G401.6 (cell line): ENCODE results near the gene DNMT3B.
A peak's percentile ranks its signal among the peaks of the same experiment; 100 is the strongest.
"Not testable (repeated sequence)": the region's sequence is repeated elsewhere in the genome, so short reads cannot be mapped to it uniquely, and the experiment has no call there.

Source experiments
- FAIRE-seq: peaks from 2 replicates; lab custom pipeline; 2012; peaks lifted over from hg19 to GRCh38; lab: Jason Lieb, UNC

DNMT3B gene

GRCh38 chr20:32763202-32764004, 1.2 kb downstream of the DNMT3B start:
- FAIRE-seq: no peak

- no peak for FAIRE-seq
Observed at GRCh38 chr20:32764005-32764960, 2.1 kb downstream of the DNMT3B start.

- not testable (repeated sequence) for FAIRE-seq
Observed at GRCh38 chr20:32765230-32765875, 3.2 kb downstream of the DNMT3B start.

- no peak for FAIRE-seq
Observed at GRCh38 chr20:32767418-32768198, 5.4 kb downstream of the DNMT3B start.

DNA sequence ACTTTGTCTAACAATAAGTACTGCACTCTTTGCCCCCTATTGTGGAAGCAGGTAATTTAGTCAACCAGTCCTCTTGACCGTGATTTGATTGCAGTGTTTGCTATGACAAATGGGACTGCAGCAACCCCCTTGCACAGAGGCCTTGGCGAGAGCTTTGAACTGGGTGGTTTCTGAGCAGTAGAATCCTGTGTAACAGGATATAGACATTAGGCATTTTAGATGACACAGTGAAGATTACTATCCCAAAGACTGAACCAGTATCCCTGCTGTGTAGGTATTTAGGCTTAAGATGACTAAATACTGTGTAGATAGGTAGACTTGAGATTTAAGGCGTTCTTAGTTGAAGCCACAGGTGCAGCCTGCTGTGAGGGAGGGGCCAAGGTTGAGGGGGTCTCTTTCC, 9.9 kb downstream of the DNMT3B start:
- FAIRE-seq: no peak

GRCh38 chr20:32773223-32773622, 11.0 kb downstream of the DNMT3B start:
- FAIRE-seq: no peak

DNA sequence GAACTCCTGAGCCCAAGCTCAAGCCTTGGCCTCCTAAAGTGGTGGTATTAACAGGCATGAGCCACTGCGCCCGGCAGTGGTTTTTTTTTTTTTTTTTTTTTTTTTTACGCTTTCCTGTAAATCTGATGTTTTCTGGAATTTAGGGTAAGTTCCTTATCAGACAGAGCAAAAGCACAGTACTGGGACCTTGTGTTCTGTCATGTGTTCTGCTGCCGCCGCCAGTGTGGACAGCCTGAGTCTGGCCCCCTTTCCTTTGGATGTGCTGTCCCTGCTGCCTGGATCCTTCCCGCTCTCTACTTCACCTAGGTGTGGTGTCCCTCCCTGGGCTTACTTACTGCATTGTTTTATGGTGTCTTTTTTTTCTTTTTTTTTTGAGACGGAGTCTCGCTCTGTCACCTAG, 11.7 kb downstream of the DNMT3B start:
- FAIRE-seq: no peak

DNA sequence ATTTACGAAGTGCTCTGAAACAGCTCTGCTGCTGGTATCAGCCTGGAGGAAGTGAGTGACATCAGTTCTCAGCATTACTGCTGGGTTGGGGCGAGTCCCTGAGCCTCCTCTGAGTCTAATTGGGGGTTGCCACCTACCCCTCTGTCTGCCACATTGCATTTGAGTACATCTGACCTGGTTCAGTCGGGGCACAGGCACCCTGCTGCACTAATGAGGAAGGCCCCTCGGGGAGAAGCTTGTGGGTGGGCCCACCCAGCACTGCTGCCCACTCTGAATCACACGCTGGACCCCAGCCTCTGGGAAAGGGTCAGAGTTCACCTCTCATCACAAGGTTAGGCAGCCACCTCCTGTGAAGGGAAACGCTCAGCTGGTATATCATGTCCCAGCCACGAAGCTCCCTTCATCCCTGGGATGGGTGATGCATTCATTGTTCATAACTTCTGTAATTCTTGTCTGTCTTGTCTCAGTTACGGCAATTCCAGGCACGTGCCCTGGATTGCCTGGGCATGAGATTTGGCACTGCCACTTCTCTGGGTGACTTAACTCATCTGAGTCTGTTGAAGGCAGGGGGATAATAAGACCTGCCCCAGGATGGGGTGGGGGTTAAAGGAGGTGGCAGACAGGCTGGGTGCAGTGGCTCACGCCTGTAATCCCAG, 13.3 kb downstream of the DNMT3B start:
- no peak for FAIRE-seq

DNA sequence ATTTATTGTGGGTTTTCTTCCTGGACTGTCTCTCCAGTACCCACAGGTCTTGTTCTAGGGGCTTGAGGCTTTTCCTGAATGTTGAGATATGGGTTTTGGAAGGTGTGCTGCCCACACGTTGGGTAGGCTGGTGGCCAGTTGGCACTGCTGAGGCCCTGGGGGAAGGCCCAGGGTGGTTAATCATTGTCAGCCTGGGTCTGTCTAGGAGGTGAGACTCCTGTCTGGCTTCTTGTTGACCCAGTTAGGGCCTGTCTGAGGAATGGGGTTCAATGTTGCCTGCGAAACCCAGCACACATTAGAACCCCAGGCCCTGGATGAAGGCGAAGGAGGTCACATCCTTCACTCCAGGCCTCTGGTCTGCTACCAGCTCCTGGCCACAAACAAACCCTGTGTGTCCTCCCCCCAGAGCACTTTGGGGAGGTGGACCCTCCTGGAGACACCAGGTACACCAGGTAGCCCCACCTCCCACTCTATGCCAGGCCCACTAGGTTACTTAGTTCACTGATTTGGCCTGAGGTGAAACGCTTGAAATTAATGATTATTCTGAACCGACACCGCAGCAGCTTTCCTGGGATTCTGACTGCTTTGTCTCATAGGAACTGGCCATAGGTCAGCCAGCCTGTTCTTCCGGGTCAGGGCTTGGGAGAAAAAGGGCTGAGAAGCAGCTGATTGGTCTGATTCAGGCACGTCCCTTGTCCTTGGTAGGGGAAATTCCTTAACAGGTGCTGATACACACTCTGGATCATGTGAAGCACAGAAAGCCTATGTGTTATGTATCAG, 15.2 kb downstream of the DNMT3B start:
- FAIRE-seq: no peak

DNA sequence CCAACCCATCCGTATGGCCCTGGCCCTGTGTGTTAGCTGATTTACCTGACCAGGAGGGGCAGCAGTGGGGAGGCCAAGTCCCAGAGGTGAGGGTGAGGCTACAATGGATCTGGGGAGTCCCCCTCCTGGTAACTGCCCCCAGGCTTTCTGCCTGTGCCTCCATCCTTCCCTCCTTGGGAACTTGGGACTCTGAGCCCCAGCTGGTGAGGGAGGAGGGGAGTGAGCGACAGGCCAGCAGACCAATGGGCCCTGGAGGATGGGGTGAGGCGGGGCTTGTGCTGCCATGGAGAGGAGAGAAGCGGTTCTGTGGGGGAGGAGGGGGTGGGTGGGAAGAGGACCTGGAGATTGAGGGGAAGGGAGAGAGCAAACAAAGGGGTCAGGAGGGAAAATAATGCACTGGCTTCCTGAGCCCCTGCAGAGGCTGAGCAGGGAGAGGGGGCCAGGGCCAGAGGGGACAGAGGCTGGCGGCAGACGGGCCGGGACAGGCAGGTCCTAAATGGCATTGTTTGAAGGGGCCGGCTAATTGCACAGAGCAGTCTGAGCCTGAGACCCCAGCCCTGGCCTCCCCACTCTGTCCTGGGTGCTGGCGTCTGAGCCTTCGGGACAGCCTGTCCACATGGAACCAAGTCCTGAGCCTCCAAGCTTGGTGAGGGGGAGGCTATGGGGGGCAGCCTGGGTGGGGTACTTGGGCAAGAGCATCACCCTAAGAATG, 17.5 kb downstream of the DNMT3B start:
- FAIRE-seq: no peak

- no peak for FAIRE-seq
Observed at GRCh38 chr20:32780278-32780677, 18.1 kb downstream of the DNMT3B start.

DNA sequence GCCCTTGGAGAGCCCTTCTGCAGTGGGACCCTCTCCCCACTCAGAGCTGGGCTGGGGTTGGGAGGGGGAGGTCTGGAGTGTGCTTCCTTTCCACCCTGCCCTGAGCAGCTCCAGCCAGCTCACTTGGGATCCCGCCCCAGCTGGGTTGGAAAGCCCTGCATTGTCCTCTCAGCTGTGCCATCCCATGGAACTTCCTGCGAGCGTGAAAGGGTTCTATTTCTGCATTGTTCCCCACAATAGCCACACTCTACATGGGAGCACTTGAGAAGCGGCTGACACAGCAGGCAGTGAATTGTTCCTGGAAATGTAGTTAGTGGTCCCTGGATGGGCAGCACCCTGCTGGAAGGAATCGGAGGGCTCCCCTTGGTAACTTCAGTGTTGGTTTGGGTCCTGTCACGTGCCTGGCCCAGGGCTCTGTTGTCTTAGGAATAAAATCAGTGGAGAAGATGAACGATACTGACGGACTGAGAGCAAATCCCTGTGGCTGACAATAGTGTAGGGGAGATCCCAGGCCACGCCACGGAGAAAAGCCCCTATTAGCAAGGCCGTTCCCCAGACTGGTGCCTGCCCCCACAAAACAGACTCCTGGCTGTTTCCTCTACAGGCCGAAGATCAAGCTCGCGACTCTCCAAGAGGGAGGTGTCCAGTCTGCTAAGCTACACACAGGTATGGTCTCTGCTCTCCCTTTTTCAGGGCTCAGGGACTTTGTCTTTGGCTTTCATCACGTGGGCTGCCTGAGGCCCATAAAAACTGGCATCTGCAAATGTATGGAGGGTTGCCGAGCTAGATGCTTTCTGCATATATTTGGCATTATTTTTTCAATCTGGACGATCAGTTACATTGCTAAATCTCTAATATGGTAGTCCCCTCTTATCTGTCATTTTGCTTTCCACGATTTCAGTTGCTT, 18.8 kb downstream of the DNMT3B start:
- FAIRE-seq: no peak

GRCh38 chr20:32784369-32785080, 22.3 kb downstream of the DNMT3B start:
- FAIRE-seq: no peak

DNA sequence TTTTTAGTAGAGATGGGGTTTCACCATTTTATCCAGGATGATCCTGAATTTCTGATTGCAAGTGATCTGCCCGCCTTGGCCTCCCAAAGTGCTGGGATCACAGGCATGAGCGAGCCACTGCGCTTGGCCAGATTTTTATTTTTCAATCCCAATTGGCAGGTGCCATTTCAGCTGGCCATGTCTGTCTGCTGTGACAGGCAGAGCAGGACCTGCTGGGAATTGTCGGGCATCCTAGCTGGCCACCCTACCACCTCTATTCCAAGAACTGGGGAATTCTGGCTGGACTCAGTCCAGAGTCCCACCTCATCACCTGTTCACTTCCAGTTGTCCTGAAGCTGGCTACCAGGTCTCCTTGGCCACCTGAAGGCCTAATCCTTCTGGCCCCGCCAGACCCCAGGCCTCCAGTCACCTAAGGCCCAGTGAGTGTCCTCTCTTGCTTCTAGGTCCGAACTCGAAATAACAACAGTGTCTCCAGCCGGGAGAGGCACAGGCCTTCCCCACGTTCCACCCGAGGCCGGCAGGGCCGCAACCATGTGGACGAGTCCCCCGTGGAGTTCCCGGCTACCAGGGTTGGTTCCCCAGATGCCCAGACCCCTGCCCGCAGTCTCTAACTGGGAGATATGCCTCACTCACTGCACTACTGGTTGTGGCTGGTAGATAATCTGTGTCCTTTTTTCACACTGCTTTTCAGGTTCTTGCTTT, 24.0 kb downstream of the DNMT3B start:
- no peak for FAIRE-seq

GRCh38 chr20:32787168-32787567, 25.0 kb downstream of the DNMT3B start:
- no peak for FAIRE-seq

GRCh38 chr20:32789896-32790750, 27.9 kb downstream of the DNMT3B start:
- FAIRE-seq: peak; percentile 86

DNA sequence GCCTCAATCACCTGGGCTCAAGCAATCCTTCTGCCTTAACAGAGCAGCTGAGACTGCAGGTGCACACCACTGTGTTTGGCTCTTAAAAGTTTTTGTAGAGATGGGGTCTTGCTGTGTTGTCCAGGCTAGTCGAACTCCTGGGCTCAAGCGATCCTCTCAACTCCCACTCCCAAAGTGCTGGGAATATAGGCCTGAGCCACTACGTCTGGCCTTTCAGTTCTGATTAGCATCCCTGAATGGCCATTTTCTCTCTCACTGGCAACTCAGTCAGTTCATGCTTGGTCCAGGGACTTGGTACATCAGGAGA, 28.5 kb downstream of the DNMT3B start:
- FAIRE-seq: no peak
